GM19438 (cell line): ENCODE data around the gene IL3RA.
"Not testable (repeated sequence)": the region's sequence is repeated elsewhere in the genome, so short reads cannot be mapped to it uniquely, and the experiment has no call there.

ENCODE experiments used
- ATAC-seq: cut with Tn5 transposase; IDR thresholded peaks from one replicate; pipeline ENCODE4 v1.9.1; 2021; ENCODE audit warnings: low read depth; ENCODE audit not compliant: unreplicated experiment

Gene IL3RA

GRCh38 chrX:1327651-1328304 is 8.8 kb upstream of the IL3RA start:
- ATAC-seq = no peak

- no peak for ATAC-seq
Measured at GRCh38 chrX:1330605-1331004, 6.0 kb upstream of the IL3RA start.

- ATAC-seq = not testable (repeated sequence)
Measured at GRCh38 chrX:1332433-1332832, 4.2 kb upstream of the IL3RA start.

GRCh38 chrX:1334854-1335253 is 1.7 kb upstream of the IL3RA start:
- ATAC-seq = no peak

GRCh38 chrX:1336948-1337779 is 579 bp downstream of the IL3RA start:
- peak; percentile 21 for ATAC-seq

GRCh38 chrX:1341545-1342184 is 5.1 kb downstream of the IL3RA start:
- no peak for ATAC-seq

GRCh38 chrX:1349606-1350005 is 13.0 kb downstream of the IL3RA start:
- not testable (repeated sequence) for ATAC-seq

- ATAC-seq = no peak
Measured at GRCh38 chrX:1351981-1352714, 15.6 kb downstream of the IL3RA start.

GRCh38 chrX:1354036-1355019 is 17.7 kb downstream of the IL3RA start:
- no peak for ATAC-seq

GRCh38 chrX:1355131-1356046 is 18.8 kb downstream of the IL3RA start:
- no peak for ATAC-seq

- ATAC-seq = no peak
Measured at GRCh38 chrX:1357993-1358392, 21.4 kb downstream of the IL3RA start.

- ATAC-seq = no peak
Measured at GRCh38 chrX:1358793-1359476, 22.4 kb downstream of the IL3RA start.

GRCh38 chrX:1359477-1359873 is 22.9 kb downstream of the IL3RA start:
- ATAC-seq = no peak

GRCh38 chrX:1360171-1360570 is 23.6 kb downstream of the IL3RA start:
- no peak for ATAC-seq

- no peak for ATAC-seq
Measured at GRCh38 chrX:1361275-1361674, 24.7 kb downstream of the IL3RA start.

- ATAC-seq = no peak
Measured at GRCh38 chrX:1361910-1362309, 25.3 kb downstream of the IL3RA start.

- not testable (repeated sequence) for ATAC-seq
Measured at GRCh38 chrX:1366363-1366762, 29.8 kb downstream of the IL3RA start.

- no peak for ATAC-seq
Measured at GRCh38 chrX:1368385-1368698, 31.8 kb downstream of the IL3RA start.
